HCT116 (cell line): ENCODE results near the gene IRF4. TPM values are rescaled to one million over a fixed set of nuclear protein-coding genes. Genes with fewer than 3 reads are reported as not detected.

Experiments
- ATAC-seq: fragments of 200-7000 bp; cut with Tn5 transposase; 2 replicates; pipeline ENCODE4 v1.9.1; 2020; ENCODE audit warnings: mild to moderate bottlenecking, moderate library complexity
- BruUV-seq: library from RNA; stranded (reverse); fragments of 400-500 nt; replicated peaks from 2 replicates; lab custom pipeline; 2021; lab: Mats Ljungman, UMichigan
- CTCF ChIA-PET: fragments of 300-600 bp; sonication (Branson Sonifier 250); formaldehyde crosslinking; loops from one replicate; lab custom pipeline; 2021; ENCODE audit warnings: antibody characterized with exemption; lab: Charles Lee
- POLR2A ChIA-PET: fragments of 300-600, 350-600 bp; sonication (Branson Sonifier 250); formaldehyde crosslinking; loops from one replicate; lab custom pipeline; 2021; ENCODE audit warnings: antibody characterized with exemption; lab: Charles Lee
- RAD21 ChIA-PET, 2 experiments: fragments of 300-600 bp; sonication (Branson Sonifier 250); formaldehyde crosslinking; loops; one replicate each; lab custom pipeline; 2023; ENCODE audit warnings: low total read pairs in 2 of 2; ENCODE audit not compliant: uncharacterized antibody in 2 of 2, unreplicated experiment in 2 of 2, low non-redundant PET in 1 of 2; lab: Charles Lee
- DNase-seq: peaks from one replicate; pipeline ENCODE4 v3.0.0-alpha.2; 2010; ENCODE audit warnings: low read depth, low spot score
- H2AFZ ChIP-seq: fragments of 200-600 bp; shearing (Covaris generic), sonication (generic); 2 replicates; pipeline ENCODE4 v1.6.1; 2017; ENCODE audit warnings: low read depth, mixed run types, mixed read lengths, antibody characterized with exemption, low read length; ENCODE audit not compliant: poor library complexity, severe bottlenecking
- H3K27ac ChIP-seq: 2 replicates; pipeline ENCODE4 v1.5.1; 2012; ENCODE audit warnings: low read depth, low read length
- H3K27me3 ChIP-seq: fragments of 200-600 bp; sonication (generic); 2 replicates; pipeline ENCODE4 v1.6.1; 2016; ENCODE audit warnings: mixed run types, low read length, mixed read lengths; ENCODE audit not compliant: insufficient read depth
- H3K36me3 ChIP-seq, 2 experiments: fragments of 200-500 bp in 1 of 2; fragments of 200-600 bp in 1 of 2; sonication (Bioruptor generic) in 1 of 2; sonication (generic) in 1 of 2; 2 replicates each; pipeline versions ENCODE4 v1.5.1 to v1.6.1; 2014 to 2016; ENCODE audit warnings: low read length in 2 of 2, inconsistent platforms in 1 of 2, mixed read lengths in 1 of 2, mixed run types in 1 of 2; ENCODE audit not compliant: insufficient read depth in 2 of 2, control insufficient read depth in 1 of 2
- H3K4me1 ChIP-seq, 2 experiments: fragments of 200-600 bp in 1 of 2; sonication (generic) in 1 of 2; 2 replicates each; pipeline versions ENCODE4 v1.5.1 to v1.6.1; 2012 to 2017; ENCODE audit warnings: low read length in 2 of 2, inconsistent platforms in 1 of 2, mild to moderate bottlenecking in 1 of 2, mixed read lengths in 1 of 2, mixed run types in 1 of 2, moderate library complexity in 1 of 2; ENCODE audit not compliant: insufficient read depth in 2 of 2, control insufficient read depth in 1 of 2
- H3K4me2 ChIP-seq: fragments of 200-600 bp; sonication (generic); 2 replicates; pipeline ENCODE4 v1.6.1; 2017; ENCODE audit warnings: mixed run types, low read length, mixed read lengths
- H3K4me3 ChIP-seq, 2 experiments: fragments of 200-600 bp in 1 of 2; sonication (generic) in 1 of 2; replicated peaks in 1 of 2; 2 replicates each; pipeline ENCODE4 v1.5.1; 2011 to 2016; ENCODE audit warnings: low read length in 2 of 2, control low read depth in 1 of 2, low read depth in 1 of 2, mild to moderate bottlenecking in 1 of 2, mixed read lengths in 1 of 2, mixed run types in 1 of 2
- H3K79me2 ChIP-seq: fragments of 200-600 bp; sonication (generic); 2 replicates; pipeline ENCODE4 v1.6.1; 2017; ENCODE audit warnings: mild to moderate bottlenecking, mixed run types, low read length, moderate library complexity, mixed read lengths; ENCODE audit not compliant: insufficient read depth
- H3K9ac ChIP-seq: fragments of 200-600 bp; sonication (generic); 2 replicates; pipeline ENCODE4 v1.6.1; 2016; ENCODE audit warnings: low read length, mixed read lengths
- H3K9me2 ChIP-seq: fragments of 200-600 bp; sonication (generic), shearing (Covaris generic); 2 replicates; pipeline ENCODE4 v1.6.1; 2017; ENCODE audit warnings: mixed run types, mild to moderate bottlenecking, moderate library complexity; ENCODE audit not compliant: insufficient read depth
- H3K9me3 ChIP-seq, 2 experiments: fragments of 200-500 bp in 1 of 2; fragments of 200-600 bp in 1 of 2; sonication (Bioruptor generic) in 1 of 2; sonication (generic) in 1 of 2; 2 replicates each; pipeline ENCODE4 v1.6.1; 2014 to 2017; ENCODE audit warnings: low read length in 2 of 2, mixed read lengths in 2 of 2, inconsistent platforms in 1 of 2, low read depth in 1 of 2, mild to moderate bottlenecking in 1 of 2, mixed run types in 1 of 2, moderate library complexity in 1 of 2; ENCODE audit not compliant: control insufficient read depth in 1 of 2, insufficient read depth in 1 of 2
- H4K20me1 ChIP-seq: fragments of 200-600 bp; sonication (generic), shearing (Covaris generic); 2 replicates; pipeline ENCODE4 v1.6.1; 2017; ENCODE audit warnings: mixed run types, mild to moderate bottlenecking, moderate library complexity; ENCODE audit not compliant: insufficient read depth
- EGR1 ChIP-seq: IDR thresholded peaks from 2 replicates; pipeline ENCODE4 v1.6.1; 2012; ENCODE audit warnings: low read depth
- EZH2 ChIP-seq: fragments of 200-600 bp; sonication (generic); IDR thresholded peaks from 2 replicates; pipeline ENCODE4 v1.6.1; 2017; ENCODE audit warnings: antibody characterized with exemption, mixed run types
- POLR2A ChIP-seq: IDR thresholded peaks from 2 replicates; pipeline ENCODE4 v1.7.0; 2011; ENCODE audit warnings: borderline replicate concordance; ENCODE audit not compliant: insufficient read depth, insufficient read length; ENCODE audit errors: extremely low read depth
- POLR2AphosphoS5 ChIP-seq: IDR thresholded peaks from 2 replicates; pipeline ENCODE4 v1.6.1; 2011; ENCODE audit warnings: mild to moderate bottlenecking, low read depth, low read length, moderate library complexity
- RAD21 ChIP-seq: IDR thresholded peaks from 2 replicates; pipeline ENCODE4 v1.6.1; 2012; ENCODE audit warnings: low read depth, mild to moderate bottlenecking
- SRF ChIP-seq: IDR thresholded peaks from 2 replicates; pipeline ENCODE4 v1.6.1; 2012; ENCODE audit warnings: low read depth
- ZNF274 ChIP-seq: fragments of 200-500 bp; sonication (Bioruptor generic); IDR thresholded peaks from 2 replicates; pipeline ENCODE4 v1.6.1; 2014; ENCODE audit warnings: mild to moderate bottlenecking, low read depth, low read length, inconsistent platforms
- intact Hi-C: fragments of 100-400 bp; cut with micrococcal nuclease; formaldehyde crosslinking; loops from 2 replicates; pipeline ENCODE4 v1.10.0; 2022
- total RNA-seq: library from RNA; stranded (reverse); gene quantifications from one replicate; pipeline ENCODE4 v1.2.1, GENCODE V29; 2021; ENCODE audit not compliant: unreplicated experiment
- TF ChIP-seq, protein P1 (sequence below): IDR thresholded peaks from 2 replicates; pipeline ENCODE4 v1.6.1; 2012; ENCODE audit warnings: low read depth
- TF ChIP-seq, protein P2 (sequence below): IDR thresholded peaks from 2 replicates; pipeline ENCODE4 v1.6.1; 2011; ENCODE audit warnings: mild to moderate bottlenecking, low read length, moderate library complexity; ENCODE audit not compliant: insufficient replicate concordance; ENCODE audit errors: extremely low read depth

Gene IRF4
- total RNA-seq, 1 experiment from 2014 or later = 1.2 TPM

GRCh38 chr6:357791-358341 lies 33.7 kb upstream of the IRF4 start:
- BruUV-seq = no TSS peak
- H3K9ac ChIP-seq = no peak overlapping the region
- no peak for ATAC-seq
- no peaks in the 10 kb centered on the region for H3K79me2 ChIP-seq
- H3K4me3 ChIP-seq = no peak overlapping the region
- no peak for DNase-seq
- ChIA-PET POLR2A (no interaction called here), RAD21 (no interaction called here), CTCF (no interaction called here)
- no peak overlapping the region for H3K4me2 ChIP-seq
- no peaks in the 10 kb centered on the region for H4K20me1 ChIP-seq
- H3K4me1 ChIP-seq = no peaks in the 10 kb centered on the region
- no peak overlapping the region for H3K27ac ChIP-seq
- intact Hi-C loops = no loop called here
- H3K9me3 ChIP-seq = peaks cover 4 to 6% of the 10 kb centered on the region in 2 experiments; a peak in 2 of 4 replicates
- TF ChIP-seq, protein P1, sequence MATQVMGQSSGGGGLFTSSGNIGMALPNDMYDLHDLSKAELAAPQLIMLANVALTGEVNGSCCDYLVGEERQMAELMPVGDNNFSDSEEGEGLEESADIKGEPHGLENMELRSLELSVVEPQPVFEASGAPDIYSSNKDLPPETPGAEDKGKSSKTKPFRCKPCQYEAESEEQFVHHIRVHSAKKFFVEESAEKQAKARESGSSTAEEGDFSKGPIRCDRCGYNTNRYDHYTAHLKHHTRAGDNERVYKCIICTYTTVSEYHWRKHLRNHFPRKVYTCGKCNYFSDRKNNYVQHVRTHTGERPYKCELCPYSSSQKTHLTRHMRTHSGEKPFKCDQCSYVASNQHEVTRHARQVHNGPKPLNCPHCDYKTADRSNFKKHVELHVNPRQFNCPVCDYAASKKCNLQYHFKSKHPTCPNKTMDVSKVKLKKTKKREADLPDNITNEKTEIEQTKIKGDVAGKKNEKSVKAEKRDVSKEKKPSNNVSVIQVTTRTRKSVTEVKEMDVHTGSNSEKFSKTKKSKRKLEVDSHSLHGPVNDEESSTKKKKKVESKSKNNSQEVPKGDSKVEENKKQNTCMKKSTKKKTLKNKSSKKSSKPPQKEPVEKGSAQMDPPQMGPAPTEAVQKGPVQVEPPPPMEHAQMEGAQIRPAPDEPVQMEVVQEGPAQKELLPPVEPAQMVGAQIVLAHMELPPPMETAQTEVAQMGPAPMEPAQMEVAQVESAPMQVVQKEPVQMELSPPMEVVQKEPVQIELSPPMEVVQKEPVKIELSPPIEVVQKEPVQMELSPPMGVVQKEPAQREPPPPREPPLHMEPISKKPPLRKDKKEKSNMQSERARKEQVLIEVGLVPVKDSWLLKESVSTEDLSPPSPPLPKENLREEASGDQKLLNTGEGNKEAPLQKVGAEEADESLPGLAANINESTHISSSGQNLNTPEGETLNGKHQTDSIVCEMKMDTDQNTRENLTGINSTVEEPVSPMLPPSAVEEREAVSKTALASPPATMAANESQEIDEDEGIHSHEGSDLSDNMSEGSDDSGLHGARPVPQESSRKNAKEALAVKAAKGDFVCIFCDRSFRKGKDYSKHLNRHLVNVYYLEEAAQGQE = no peak
- TF ChIP-seq, protein P2, sequence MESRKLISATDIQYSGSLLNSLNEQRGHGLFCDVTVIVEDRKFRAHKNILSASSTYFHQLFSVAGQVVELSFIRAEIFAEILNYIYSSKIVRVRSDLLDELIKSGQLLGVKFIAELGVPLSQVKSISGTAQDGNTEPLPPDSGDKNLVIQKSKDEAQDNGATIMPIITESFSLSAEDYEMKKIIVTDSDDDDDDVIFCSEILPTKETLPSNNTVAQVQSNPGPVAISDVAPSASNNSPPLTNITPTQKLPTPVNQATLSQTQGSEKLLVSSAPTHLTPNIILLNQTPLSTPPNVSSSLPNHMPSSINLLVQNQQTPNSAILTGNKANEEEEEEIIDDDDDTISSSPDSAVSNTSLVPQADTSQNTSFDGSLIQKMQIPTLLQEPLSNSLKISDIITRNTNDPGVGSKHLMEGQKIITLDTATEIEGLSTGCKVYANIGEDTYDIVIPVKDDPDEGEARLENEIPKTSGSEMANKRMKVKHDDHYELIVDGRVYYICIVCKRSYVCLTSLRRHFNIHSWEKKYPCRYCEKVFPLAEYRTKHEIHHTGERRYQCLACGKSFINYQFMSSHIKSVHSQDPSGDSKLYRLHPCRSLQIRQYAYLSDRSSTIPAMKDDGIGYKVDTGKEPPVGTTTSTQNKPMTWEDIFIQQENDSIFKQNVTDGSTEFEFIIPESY = no peak
- TF ChIP-seq POLR2AphosphoS5 = no peak
- TF ChIP-seq ZNF274 = no peak
- TF ChIP-seq RAD21 = no peak
- no peak for TF ChIP-seq EGR1
- TF ChIP-seq EZH2 = no peak
- no peak for TF ChIP-seq POLR2A
- no peak for TF ChIP-seq SRF
- no peak overlapping the region for H2AFZ ChIP-seq
- H3K36me3 ChIP-seq = no peaks in the 10 kb centered on the region
- H3K9me2 ChIP-seq = no peaks in the 10 kb centered on the region
- H3K27me3 ChIP-seq = no peaks in the 10 kb centered on the region
